WTC11 (cell line): ENCODE results near the gene UBAC2.

Experiments used
- CREM ChIP-seq: sonication (generic); formaldehyde crosslinking; IDR thresholded peaks from 2 replicates; pipeline ENCODE4 v1.8.1; 2022; ENCODE audit warnings: mild to moderate bottlenecking, missing genetic modification reagents, moderate library complexity
- ZBTB21 ChIP-seq: sonication (generic); formaldehyde crosslinking; IDR thresholded peaks from 2 replicates; pipeline ENCODE4 v1.8.1; 2023; ENCODE audit warnings: mild to moderate bottlenecking, missing genetic modification reagents, borderline replicate concordance
- TF ChIP-seq, protein P1 (sequence below): fragments of 250-450 bp; sonication (Bioruptor Pico); IDR thresholded peaks from 2 replicates; pipeline ENCODE4 v2.1.2; 2022; ENCODE audit warnings: mild to moderate bottlenecking, moderate library complexity
- TF ChIP-seq, protein P2 (sequence below): fragments of 200-600 bp; IDR thresholded peaks from 2 replicates; pipeline ENCODE4 v1.8.0; 2022; ENCODE audit warnings: antibody characterized with exemption
- TF ChIP-seq, protein P3 (sequence below): sonication (generic); formaldehyde crosslinking; IDR thresholded peaks from 2 replicates; pipeline ENCODE4 v1.8.0; 2023; ENCODE audit warnings: missing genetic modification reagents, mild to moderate bottlenecking, borderline replicate concordance
- TF ChIP-seq, protein P4 (sequence below): sonication (generic); formaldehyde crosslinking; IDR thresholded peaks from 2 replicates; pipeline ENCODE4 v1.8.1; 2022; ENCODE audit warnings: low read depth, mild to moderate bottlenecking, moderate library complexity, missing genetic modification reagents, borderline replicate concordance

DNA sequence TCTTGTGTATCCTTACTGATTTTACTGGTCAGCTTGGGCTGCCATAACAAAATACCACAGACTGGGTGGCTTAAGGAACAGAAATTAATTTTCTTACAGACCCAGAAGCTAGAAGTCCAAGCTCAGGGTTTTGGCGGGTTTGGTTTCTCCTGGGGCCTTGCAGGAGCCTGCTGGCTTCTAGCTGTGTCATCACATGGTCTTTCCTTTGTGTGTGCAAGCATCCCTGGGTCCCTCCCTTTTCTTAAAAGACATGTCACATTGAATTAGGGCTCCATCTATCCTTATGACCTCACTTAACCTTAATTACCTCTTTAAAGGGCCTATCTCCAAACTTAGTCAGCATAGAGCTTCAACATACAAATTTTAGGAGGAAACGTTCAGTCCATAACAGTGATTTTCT is 23.4 kb downstream of the UBAC2 start:
- TF ChIP-seq, protein P1, sequence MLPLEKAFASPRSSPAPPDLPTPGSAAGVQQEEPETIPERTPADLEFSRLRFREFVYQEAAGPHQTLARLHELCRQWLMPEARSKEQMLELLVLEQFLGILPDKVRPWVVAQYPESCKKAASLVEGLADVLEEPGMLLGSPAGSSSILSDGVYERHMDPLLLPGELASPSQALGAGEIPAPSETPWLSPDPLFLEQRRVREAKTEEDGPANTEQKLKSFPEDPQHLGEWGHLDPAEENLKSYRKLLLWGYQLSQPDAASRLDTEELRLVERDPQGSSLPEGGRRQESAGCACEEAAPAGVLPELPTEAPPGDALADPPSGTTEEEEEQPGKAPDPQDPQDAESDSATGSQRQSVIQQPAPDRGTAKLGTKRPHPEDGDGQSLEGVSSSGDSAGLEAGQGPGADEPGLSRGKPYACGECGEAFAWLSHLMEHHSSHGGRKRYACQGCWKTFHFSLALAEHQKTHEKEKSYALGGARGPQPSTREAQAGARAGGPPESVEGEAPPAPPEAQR (CRISPR knock-in tag): no peak
- TF ChIP-seq, protein P2, sequence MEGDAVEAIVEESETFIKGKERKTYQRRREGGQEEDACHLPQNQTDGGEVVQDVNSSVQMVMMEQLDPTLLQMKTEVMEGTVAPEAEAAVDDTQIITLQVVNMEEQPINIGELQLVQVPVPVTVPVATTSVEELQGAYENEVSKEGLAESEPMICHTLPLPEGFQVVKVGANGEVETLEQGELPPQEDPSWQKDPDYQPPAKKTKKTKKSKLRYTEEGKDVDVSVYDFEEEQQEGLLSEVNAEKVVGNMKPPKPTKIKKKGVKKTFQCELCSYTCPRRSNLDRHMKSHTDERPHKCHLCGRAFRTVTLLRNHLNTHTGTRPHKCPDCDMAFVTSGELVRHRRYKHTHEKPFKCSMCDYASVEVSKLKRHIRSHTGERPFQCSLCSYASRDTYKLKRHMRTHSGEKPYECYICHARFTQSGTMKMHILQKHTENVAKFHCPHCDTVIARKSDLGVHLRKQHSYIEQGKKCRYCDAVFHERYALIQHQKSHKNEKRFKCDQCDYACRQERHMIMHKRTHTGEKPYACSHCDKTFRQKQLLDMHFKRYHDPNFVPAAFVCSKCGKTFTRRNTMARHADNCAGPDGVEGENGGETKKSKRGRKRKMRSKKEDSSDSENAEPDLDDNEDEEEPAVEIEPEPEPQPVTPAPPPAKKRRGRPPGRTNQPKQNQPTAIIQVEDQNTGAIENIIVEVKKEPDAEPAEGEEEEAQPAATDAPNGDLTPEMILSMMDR: no peak
- TF ChIP-seq, protein P3, sequence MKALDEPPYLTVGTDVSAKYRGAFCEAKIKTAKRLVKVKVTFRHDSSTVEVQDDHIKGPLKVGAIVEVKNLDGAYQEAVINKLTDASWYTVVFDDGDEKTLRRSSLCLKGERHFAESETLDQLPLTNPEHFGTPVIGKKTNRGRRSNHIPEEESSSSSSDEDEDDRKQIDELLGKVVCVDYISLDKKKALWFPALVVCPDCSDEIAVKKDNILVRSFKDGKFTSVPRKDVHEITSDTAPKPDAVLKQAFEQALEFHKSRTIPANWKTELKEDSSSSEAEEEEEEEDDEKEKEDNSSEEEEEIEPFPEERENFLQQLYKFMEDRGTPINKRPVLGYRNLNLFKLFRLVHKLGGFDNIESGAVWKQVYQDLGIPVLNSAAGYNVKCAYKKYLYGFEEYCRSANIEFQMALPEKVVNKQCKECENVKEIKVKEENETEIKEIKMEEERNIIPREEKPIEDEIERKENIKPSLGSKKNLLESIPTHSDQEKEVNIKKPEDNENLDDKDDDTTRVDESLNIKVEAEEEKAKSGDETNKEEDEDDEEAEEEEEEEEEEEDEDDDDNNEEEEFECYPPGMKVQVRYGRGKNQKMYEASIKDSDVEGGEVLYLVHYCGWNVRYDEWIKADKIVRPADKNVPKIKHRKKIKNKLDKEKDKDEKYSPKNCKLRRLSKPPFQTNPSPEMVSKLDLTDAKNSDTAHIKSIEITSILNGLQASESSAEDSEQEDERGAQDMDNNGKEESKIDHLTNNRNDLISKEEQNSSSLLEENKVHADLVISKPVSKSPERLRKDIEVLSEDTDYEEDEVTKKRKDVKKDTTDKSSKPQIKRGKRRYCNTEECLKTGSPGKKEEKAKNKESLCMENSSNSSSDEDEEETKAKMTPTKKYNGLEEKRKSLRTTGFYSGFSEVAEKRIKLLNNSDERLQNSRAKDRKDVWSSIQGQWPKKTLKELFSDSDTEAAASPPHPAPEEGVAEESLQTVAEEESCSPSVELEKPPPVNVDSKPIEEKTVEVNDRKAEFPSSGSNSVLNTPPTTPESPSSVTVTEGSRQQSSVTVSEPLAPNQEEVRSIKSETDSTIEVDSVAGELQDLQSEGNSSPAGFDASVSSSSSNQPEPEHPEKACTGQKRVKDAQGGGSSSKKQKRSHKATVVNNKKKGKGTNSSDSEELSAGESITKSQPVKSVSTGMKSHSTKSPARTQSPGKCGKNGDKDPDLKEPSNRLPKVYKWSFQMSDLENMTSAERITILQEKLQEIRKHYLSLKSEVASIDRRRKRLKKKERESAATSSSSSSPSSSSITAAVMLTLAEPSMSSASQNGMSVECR (CRISPR knock-in tag): no peak
- TF ChIP-seq ZBTB21 (CRISPR knock-in tag) (no peak), CREM (CRISPR knock-in tag) (no peak)
- TF ChIP-seq, protein P4, sequence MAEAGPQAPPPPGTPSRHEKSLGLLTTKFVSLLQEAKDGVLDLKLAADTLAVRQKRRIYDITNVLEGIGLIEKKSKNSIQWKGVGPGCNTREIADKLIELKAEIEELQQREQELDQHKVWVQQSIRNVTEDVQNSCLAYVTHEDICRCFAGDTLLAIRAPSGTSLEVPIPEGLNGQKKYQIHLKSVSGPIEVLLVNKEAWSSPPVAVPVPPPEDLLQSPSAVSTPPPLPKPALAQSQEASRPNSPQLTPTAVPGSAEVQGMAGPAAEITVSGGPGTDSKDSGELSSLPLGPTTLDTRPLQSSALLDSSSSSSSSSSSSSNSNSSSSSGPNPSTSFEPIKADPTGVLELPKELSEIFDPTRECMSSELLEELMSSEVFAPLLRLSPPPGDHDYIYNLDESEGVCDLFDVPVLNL (CRISPR knock-in tag): no peak
